ENCODE measurements around the gene TELO2. TPM values are rescaled to one million over a fixed set of nuclear protein-coding genes. Genes with fewer than 3 reads are reported as not detected.
"Not testable (repeated sequence)": the region's sequence is repeated elsewhere in the genome, so short reads cannot be mapped to it uniquely, and the experiment has no call there.

The TELO2 gene
- total RNA-seq, 1 donor from 2014 or later, result 7.9 TPM

DNA sequence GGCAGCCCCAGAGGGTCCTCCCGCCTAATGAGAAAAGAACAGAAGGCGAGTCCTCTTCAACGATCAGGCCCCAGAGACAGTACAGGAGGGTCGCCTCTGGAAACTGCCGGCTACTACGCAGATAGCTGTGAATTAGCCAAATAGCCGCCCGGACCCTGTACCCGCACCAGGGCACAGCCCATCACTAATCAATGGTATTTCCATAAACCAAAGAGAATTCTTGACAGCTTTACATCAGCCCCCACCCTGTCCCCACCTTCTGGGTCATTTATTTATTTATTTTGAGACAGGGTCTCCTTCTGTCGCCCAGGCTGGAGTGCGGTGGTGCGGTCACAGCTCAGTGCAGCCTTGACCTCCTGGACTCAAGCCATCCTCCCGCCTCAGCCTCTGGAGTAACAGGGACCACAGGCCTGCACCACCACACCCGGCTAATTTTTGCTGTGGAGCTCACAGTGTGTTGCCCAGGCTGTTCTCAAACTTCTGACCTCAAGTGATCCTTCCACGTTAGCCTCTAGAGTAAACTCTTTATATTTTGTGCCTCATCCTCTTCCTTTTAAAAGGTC is 17.5 kb upstream of the TELO2 start:
- DNase-seq (ENCODE audit: low spot score), result no peak

DNA sequence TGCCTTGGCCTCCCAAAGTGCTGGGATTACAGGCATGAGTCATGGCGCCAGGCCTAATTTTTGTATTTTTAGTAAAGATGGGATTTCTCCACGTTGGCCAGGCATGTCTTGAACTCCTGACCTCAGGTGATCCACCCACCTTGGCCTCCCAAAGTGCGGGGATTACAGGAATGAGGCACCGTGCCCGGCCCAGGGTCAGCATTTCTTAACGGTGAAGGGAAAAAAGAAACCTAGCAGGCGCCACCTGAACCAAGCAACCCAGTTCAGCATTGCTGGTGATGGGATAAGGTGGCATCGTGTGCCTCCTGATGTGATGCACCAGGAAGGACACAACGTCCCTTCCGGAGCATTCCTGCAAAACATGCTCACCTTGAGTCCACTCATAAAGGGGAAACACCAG is 16.1 kb upstream of the TELO2 start:
- no peak for DNase-seq (ENCODE audit: low spot score)

DNA sequence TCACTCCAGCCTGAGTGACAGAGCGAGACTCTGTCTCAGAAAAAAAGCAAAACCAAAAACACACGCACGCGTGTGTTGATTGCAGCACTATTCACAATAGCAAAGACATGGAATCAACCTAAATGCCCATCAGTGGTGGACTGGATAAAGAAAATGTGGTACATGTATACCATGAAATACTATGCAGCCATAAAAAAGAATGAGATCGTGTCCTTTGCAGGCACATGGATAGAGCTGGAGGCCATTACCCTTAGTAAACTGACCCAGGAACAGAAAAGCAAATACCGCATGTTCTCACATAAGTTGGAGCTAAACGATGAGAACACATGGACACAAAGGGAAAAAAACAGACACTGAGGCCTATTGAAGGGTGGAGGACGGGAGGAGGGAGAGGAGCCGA is 14.2 kb upstream of the TELO2 start:
- DNase-seq (ENCODE audit: low spot score), result not testable (repeated sequence)

DNA sequence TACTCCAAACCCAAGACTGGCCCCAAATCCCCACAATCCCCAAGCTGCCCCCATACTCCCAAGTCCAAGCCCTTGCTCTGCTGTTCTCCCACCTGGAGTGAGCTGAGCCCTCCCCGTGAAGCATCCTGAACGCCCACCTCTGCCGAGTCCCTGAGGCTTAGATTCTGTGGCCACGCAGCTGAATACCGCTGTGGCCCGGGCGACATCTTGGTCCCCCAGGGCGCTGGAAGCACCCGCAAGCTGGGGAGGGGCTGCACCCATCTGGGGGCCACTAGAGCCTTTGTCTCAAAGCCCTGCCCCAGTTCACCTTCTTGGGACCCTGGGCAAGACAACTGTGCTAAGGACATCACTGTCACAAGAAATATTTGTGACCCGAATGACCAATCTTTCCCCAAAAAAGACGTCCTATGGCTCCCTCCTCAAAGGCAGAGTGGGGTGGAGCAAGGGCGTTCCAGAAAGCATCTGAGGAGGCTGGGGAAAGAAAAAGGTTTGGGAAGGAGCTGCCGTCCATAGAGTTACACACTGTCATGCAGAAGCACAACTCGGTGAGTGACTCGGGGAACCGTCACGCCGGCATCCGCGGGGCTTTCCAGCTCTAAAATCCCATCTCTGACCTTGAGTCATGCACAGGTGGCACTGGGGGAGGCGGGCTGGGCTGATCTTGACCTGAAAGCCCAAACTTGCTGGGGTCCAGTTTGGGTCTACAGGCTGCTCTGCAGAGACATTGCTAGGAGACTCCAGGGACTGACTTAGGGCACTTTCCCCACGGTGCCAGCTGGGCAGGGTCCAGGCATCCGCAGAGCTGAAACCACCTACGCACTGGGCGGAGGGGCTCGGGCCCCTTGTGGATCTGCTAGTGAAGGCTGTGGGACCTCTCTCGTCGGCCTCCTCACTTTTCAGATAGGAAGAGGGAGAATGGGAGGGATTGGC is 11.0 kb upstream of the TELO2 start:
- no peak for DNase-seq (ENCODE audit: low spot score)

DNA sequence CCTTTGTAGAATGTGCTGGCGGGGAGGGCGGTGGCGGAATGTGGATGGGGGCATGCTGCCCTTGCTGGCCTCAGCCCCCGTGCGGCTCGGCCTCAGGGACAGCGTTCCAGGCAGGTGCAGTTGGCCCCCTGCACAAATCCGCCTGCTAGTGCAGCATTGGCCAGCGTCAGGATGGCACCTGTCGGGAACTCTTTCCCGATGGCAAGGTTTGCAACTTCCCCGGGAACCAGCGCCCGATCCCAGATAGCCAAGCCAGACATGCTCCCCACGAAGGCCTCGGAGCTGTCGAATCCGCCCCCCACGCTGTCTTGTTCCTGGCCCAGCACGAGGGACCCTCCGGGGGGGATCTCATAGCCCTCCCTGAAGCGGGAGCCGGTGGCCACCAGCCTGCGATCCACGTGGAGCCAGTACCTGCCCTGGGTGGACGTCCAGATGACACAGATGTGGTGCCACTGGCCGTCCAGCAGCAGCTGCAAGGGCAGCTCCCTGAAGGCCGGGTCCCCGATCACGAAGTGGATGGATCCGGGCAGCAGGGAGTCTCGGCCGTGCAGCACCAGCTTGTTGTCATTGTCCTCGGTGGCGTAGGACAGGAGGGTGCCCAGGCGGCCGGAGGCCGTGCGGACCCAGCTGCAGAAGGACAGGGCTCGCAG is 7.2 kb upstream of the TELO2 start:
- no peak for DNase-seq (ENCODE audit: low spot score)

DNA sequence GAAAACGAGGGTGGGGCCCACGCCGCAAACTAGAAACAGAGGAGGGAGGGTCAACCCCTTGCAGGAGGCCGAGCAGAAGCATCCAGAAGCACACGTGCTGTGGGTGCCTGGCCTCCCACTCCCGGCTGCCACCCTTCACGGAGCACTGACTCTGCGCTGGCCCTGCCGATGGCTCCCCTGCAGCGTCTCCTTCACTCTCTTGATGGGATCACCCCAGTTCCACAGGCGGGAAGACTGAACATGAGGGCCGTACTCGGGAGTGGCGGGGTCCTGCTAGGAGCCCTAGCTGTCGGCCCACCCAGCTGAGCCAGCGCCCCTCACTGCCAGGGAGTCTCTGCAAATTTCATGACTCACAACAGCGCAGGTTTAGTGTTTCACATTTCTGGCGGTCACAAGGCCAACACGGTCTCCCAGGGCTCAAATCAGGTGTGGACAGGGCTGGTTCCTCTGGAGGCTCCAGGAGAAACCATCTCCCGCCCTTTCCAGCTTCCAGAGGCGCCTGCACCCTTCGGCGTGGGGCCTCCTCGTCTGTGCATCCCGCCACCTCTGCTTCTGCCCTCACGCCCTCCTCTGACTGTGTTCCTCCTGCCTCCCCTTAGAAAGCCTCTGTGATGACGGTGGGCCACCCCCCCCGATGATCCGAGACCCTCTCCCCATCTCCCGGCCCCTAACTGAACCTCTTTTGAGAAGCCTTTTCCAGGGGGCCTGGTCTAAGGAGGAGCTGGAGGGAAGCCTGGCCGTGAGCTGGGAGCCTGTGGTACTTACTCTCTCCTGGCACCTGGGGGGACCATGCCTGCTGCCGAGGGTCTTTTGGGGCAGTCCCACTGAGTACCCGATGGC is 6.4 kb upstream of the TELO2 start:
- DNase-seq (ENCODE audit: low spot score), result no peak

DNA sequence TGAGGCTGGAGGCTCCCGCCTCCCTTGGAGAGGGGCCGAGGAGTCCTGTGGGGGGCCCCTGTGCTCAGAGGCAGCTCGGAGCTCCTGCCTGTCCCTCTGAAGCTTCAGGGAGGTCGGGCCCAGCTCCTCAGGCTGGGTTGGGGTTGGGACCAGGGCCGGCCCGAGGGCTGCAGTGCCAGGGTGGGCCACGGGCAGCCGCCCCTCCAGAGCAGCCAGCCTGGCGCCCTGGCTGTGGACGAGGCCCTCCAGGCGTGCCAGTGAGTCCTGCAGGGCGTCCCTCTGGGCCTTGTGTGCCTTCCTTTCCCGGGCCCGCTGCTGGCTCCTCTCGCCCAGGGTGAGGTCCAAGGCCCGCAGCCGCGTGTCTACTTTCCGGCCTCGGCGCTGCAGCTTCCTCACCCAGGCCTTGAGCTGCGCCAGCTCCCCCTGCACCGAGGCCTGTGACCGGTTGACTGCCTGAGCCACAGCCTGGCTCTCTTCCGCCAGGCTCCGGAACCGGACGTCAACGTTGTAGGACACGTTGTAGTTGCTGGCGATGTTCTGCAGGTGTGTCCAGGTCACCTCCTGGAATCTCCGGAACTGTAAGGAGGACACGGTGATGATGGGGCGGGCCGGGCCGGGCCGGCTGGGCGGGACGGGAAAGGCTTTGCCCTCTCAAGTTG is 5.6 kb upstream of the TELO2 start:
- DNase-seq (ENCODE audit: low spot score), result no peak

DNA sequence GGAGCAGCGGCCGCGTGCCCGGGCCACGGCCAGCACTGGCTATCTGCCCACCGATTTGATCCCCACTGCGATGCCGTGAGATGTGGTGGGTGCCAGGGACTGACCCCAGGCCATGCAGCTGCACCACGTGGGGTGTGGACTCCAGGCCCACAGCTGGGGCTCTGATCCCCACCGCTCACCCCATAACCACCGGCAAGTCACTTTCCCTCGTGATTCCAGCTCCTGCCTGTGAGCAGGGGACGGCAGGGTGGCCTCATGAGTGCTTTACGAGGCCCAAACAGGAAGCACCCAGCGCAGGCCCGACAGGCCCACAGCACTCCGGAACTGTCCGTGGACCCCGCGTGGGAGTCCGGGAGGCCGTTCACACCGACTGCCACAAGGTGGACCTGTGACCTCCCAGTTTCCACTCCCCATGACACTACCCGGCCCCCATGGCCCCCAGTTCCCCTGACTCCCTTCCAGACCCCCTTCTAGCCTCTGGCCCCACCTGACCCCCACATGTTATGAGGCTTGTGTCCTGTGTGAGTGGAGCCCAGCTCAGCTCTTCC is 5.0 kb upstream of the TELO2 start:
- no peak for DNase-seq (ENCODE audit: low spot score)

DNA sequence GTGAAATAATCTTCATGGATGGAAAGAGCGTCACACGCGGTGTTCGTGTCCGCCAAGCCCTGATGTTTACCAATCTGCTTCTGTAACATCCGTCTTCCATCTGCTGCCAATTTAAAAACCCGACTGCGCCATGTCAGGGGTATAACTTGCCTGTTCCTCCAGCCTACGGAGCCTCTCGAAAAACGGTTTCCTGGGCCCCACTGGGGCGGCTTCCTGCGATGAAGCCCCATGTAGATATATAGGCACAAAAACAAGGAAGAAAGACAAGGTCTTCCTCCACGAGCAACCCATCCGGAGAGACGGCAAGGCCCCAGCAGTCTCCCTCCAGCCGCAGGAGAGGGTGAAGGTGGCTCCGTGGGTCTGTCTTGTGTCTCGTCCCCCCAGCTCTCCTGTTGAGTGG is 4.5 kb upstream of the TELO2 start, which contains the start of gene PTX4:
Gene PTX4 (minus strand): TSS at position 326 of the 400 bp plus-strand sequence. CDS start 35 bp downstream, at position 291.
- DNase-seq (ENCODE audit: low spot score), result no peak

DNA sequence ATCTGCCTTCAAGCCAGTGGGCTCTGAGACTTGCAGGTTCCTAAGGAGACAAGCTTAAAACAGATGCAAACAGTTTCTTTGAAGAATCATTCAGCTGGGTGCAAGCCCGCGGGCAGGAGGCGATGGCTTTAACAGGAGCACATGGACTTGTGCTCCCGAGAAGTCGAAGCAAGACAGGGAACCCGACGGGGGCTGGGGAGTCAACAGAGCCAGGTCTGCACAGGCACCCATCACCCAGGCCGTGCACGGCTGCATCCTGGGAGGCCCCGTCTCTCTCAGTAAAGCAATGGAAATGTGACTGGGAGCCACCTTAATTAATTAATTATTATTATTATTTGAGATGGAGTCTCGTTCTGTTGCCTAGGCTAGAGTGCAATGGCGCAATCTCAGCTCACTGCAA is 4.1 kb upstream of the TELO2 start:
- DNase-seq (ENCODE audit: low spot score), result no peak

DNA sequence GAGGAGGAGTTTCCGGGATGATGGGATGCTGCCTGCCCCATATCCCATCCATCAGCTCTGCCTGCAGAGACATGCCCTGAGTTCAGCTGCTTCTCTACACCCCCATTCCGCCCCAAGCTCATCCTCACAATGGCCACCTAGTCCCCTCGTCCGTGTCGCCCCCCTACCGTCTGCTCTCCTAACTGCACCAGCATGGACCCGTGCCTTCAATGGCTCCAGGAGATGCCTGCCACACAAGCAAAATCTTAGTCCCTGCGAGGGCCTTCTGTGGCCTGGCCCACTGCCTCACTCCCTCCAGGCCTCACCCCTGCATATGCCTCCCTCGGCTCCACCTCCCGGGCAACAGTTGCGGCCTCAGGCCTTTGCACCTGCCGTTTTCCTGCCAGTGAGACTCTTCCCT is 1.8 kb upstream of the TELO2 start:
- DNase-seq (ENCODE audit: low spot score), result no peak

DNA sequence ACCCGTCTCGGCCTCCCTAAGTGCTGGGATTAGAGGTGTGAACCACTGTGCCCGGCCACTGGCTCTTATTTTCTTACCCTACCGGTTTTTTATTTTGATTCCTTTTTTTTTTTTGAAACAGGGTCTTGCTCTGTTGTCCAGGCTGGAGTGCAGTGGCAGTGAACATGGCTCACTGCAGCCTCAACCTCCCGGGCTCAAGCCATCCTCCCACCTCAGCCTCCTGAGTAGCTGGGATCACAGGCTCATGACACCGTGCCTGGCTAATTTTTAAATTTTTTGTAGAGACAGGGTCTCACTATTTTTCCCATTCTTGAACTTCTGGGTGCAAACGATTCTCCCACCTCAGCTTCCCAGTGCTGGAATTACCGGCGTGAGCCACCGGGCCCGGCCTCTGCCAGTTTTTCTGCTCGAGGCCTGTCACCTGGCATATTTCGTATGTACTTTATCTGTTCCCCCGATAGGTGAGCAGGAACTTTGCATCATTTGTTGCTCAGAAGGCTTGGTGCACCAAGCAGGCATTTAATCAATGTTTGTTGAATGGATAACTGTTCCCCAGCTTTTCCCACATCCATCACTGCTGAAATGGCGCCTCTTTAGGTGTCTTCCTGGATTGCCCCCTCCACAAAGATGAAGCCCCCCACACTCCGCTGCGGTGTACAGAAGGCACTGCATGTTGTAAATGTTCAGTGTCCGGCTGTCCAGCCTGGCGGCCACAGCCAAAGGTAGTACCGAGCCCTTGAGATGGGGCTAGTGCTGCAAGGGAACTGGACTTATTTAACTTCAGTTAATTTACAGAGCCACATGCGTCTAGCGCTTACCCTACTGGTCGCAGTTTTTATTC is 858 bp upstream of the TELO2 start:
- DNase-seq (ENCODE audit: low spot score), result no peak

DNA sequence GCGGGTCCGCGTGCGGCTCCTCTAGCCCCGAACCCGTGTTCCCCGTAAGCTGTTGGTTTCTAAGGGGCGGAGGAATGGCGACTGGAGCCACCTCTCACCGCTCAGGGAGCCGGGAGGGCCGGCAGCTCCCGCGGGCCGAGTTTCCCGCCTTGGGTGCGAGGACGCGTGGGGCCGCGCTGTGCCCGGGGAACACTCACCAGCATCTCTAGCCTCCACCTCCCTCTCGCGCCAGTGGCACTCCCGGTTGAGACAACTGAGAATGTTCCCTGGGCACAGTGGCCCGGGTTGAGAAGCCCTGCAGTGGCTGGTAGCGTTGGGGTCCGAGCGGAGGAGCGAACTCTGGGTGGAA is 560 bp downstream of the TELO2 start:
- DNase-seq (ENCODE audit: low spot score), result no peak

DNA sequence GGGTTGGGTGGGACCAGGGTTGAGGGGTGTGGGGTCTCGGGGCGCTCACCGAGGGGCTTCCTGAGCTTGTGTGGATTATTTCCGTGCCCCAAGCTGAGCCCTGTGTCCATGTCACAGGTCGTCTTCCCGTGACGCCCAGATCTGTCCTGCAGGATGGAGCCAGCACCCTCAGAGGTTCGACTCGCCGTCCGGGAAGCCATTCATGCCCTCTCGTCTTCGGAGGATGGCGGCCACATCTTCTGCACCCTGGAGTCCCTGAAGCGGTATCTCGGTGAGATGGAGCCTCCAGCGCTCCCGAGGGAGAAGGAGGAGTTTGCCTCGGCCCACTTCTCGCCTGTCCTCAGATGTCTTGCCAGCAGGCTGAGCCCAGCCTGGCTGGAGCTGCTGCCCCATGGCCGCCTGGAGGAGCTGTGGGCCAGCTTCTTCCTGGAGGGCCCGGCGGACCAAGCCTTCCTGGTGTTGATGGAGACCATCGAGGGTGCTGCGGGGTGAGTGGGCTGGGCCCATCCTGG is 1.0 kb downstream of the TELO2 start:
- DNase-seq (ENCODE audit: low spot score), result peak; percentile 38

DNA sequence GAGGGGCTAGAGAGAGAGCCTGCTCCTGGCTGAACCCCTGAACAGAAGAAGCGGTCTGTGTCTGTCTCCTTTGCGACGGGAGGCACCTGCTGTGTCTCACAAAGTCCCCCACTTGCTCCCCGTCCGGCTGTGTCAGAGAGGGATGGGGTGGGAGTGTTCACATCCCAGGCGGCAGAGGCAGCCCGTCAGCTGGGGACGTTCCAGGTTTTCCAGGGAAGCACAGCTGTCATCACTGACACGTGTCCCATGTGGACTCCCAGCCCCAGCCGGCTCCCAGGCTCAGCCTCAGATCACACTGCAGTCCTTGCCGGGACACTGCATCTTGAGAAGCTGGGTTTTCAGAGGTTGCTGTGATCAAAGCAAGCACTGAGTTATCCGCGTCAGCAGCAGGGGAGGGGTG is 1.6 kb downstream of the TELO2 start:
- DNase-seq (ENCODE audit: low spot score), result no peak

DNA sequence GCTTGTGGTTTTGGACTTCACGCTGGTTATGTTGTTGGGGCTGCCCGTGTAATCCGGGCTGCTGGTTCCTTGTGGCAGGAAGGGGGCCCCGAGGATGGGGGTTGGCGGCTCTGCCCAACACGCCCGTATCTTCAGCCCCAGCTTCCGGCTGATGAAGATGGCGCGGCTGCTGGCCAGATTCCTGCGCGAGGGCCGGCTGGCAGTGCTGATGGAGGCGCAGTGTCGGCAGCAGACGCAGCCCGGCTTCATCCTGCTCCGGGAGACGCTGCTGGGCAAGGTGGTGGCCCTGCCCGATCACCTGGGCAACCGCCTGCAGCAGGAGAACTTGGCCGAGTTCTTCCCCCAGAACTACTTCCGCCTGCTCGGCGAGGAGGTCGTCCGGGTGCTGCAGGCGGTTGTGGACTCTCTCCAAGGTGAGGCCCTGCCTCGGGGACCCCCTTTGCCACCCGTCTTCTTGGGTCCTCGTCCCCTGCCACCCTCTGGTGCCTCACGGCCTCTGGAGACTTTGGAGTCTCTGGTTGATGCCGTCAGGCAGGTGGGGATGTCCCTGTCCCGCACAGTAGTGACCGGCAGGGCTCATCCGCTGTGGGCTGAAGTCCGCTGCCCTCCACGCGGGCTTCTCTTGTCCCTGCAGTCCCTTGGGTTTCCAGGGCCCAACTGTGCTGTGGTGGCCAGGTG is 2.2 kb downstream of the TELO2 start:
- no peak for DNase-seq (ENCODE audit: low spot score)

DNA sequence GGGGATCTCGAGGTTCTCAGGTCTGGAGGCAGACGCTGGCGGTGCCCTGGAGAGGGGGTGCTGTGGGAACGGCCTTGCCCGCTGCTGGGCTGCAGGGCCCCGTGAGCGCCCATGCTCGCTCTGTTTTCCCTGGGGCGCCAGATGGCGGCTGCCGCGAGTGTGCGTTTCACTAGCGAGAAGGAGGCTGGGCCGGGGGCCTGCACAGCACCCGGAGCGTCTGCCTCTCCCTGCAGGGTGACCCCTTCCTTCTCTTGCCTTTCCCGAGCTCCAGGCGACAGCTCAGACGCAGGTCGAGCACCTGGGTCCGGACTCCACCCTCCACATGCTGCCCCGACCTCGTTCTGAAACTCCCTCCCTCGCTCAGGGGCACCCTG is 2.7 kb downstream of the TELO2 start:
- no peak for DNase-seq (ENCODE audit: low spot score)

DNA sequence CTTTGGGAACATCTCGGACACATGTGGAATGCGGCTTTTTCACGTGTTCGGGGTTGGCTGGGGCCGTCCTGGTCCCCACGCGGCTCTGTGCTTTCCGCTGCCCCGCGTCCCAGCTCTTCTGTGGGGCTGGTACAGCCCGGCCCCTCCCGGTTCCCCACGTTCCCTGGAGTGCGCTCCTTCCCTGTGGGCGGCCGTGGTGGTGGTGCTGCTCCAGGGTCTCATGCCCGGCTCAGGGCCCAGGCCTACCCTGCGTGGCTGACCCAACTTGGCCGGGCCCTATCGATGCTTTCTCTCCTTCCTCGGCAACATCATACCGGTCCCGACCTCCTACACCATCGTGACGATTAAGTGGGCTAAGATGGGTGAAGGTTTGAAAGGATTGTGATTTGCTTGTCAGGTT is 3.3 kb downstream of the TELO2 start:
- DNase-seq (ENCODE audit: low spot score), result no peak

DNA sequence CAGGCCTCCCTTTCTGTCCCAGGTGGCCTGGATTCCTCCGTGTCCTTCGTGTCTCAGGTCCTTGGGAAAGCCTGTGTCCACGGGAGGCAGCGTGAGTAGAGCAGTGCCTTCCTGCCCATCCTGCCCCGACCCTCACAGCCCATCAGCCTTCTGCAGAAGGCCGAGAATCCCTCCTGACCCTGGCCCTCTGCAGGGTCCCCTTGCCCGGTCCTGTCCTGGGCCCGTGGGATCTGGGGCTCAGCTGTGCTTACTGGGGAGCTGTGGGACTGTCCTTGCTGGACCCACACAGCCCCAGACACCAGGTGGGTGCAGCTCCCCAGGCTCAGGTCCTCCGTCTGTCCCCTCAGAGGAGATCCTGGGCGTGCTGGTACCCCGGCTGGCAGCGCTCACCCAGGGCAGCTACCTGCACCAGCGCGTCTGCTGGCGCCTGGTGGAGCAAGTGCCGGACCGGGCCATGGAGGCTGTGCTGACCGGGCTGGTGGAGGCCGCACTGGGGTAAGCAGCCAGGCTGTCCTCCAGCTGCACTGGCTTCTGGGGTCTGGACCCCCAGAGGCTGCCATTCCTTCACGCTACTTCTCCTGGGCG is 3.9 kb downstream of the TELO2 start:
- no peak for DNase-seq (ENCODE audit: low spot score)
